Chondrocyte (in vitro differentiated cells): Measurements from ENCODE around the gene PEX7. TPM values are rescaled to one million over a fixed set of nuclear protein-coding genes. Genes with fewer than 3 reads are reported as not detected.

Experiments used
- DNase-seq: peaks from one replicate; pipeline ENCODE4 v3.0.0; 2021; ENCODE audit warnings: mixed read lengths, low spot score
- H3K27ac Mint-ChIP-seq: one replicate; pipeline ENCODE4 v1.8.0; 2021; ENCODE audit warnings: mild to moderate bottlenecking, moderate library complexity, mixed read lengths; ENCODE audit not compliant: unreplicated experiment
- H3K27me3 Mint-ChIP-seq: 2 replicates; pipeline ENCODE4 v1.8.0; 2021; ENCODE audit warnings: low read depth, mixed read lengths
- H3K36me3 Mint-ChIP-seq: 2 replicates; pipeline ENCODE4 v1.8.0; 2021; ENCODE audit warnings: low read depth, mixed read lengths
- H3K4me1 Mint-ChIP-seq: 2 replicates; pipeline ENCODE4 v1.8.0; 2021; ENCODE audit warnings: low read depth, mild to moderate bottlenecking, mixed read lengths
- H3K4me3 Mint-ChIP-seq: one replicate; pipeline ENCODE4 v1.8.0; 2021; ENCODE audit warnings: mild to moderate bottlenecking, moderate library complexity, mixed read lengths; ENCODE audit not compliant: unreplicated experiment
- H3K9me3 Mint-ChIP-seq: 2 replicates; pipeline ENCODE4 v1.8.0; 2021; ENCODE audit warnings: low read depth, mixed read lengths
- CTCF ChIP-seq: fragments of 200-600 bp; sonication (generic); IDR thresholded peaks from 2 replicates; pipeline ENCODE4 v1.5.0; 2021; ENCODE audit warnings: antibody characterized with exemption, mild to moderate bottlenecking, moderate library complexity
- total RNA-seq: library from RNA; stranded (reverse); gene quantifications from 3 replicates; pipeline ENCODE4 v1.2.1, GENCODE V29; 2021

The PEX7 gene
- total RNA-seq, 1 donor from 2014 or later: 7.0 TPM

GRCh38 chr6:136793363-136793762, 29.0 kb upstream of the PEX7 start:
- no peak for TF ChIP-seq CTCF
- Mint-ChIP-seq H3K4me1 (peaks cover 33% of the 10 kb centered on the region), H3K9me3 (peaks cover 10% of the 10 kb centered on the region), H3K4me3 (peak overlapping the region; percentile 89), H3K27me3 (no peaks in the 10 kb centered on the region), H3K27ac (no peak overlapping the region), H3K36me3 (no peaks in the 10 kb centered on the region)
- DNase-seq: no peak

- H3K36me3 Mint-ChIP-seq: no peaks in the 10 kb centered on the region
- TF ChIP-seq CTCF: no peak
- no peaks in the 10 kb centered on the region for H3K27me3 Mint-ChIP-seq
Measured at GRCh38 chr6:136795386-136795785, 27.0 kb upstream of the PEX7 start.

GRCh38 chr6:136795996-136796395, 26.4 kb upstream of the PEX7 start:
- Mint-ChIP-seq H3K36me3 (no peaks in the 10 kb centered on the region), H3K9me3 (peaks cover 12% of the 10 kb centered on the region), H3K27me3 (no peaks in the 10 kb centered on the region), H3K27ac (no peak overlapping the region), H3K4me1 (peaks cover 18% of the 10 kb centered on the region), H3K4me3 (no peak overlapping the region)
- no peak for DNase-seq
- no peak for TF ChIP-seq CTCF

More at GRCh38 chr6:136795386-136795785, 27.0 kb upstream of the PEX7 start:
- Mint-ChIP-seq H3K9me3 (peaks cover 12% of the 10 kb centered on the region), H3K4me3 (no peak overlapping the region), H3K4me1 (peaks cover 24% of the 10 kb centered on the region), H3K27ac (no peak overlapping the region)
- no peak for DNase-seq

- H3K4me1 Mint-ChIP-seq: peaks cover 11% of the 10 kb centered on the region
- no peaks in the 10 kb centered on the region for H3K27me3 Mint-ChIP-seq
- no peaks in the 10 kb centered on the region for H3K36me3 Mint-ChIP-seq
- H3K27ac Mint-ChIP-seq: no peak overlapping the region
- no peak overlapping the region for H3K4me3 Mint-ChIP-seq
- DNase-seq: no peak
- no peak for TF ChIP-seq CTCF
- peaks cover 12% of the 10 kb centered on the region for H3K9me3 Mint-ChIP-seq
Measured at GRCh38 chr6:136798044-136798443, 24.3 kb upstream of the PEX7 start.

GRCh38 chr6:136801581-136801980, 20.8 kb upstream of the PEX7 start:
- Mint-ChIP-seq H3K9me3 (peaks cover 12% of the 10 kb centered on the region), H3K4me1 (no peaks in the 10 kb centered on the region), H3K36me3 (no peaks in the 10 kb centered on the region), H3K4me3 (no peak overlapping the region), H3K27me3 (no peaks in the 10 kb centered on the region), H3K27ac (no peak overlapping the region)
- no peak for TF ChIP-seq CTCF
- DNase-seq: no peak
